Fibroblast of skin of left quadriceps (primary cell): ENCODE measurements around the gene TRIM37.
"Not testable (repeated sequence)": the region's sequence is repeated elsewhere in the genome, so short reads cannot be mapped to it uniquely, and the experiment has no call there.

Experiments used
- DNase-seq, 2 experiments: peaks; one replicate each; pipeline ENCODE4 v3.0.0-alpha.2; 2013; ENCODE audit warnings: low read depth in 2 of 2

The TRIM37 gene

DNA sequence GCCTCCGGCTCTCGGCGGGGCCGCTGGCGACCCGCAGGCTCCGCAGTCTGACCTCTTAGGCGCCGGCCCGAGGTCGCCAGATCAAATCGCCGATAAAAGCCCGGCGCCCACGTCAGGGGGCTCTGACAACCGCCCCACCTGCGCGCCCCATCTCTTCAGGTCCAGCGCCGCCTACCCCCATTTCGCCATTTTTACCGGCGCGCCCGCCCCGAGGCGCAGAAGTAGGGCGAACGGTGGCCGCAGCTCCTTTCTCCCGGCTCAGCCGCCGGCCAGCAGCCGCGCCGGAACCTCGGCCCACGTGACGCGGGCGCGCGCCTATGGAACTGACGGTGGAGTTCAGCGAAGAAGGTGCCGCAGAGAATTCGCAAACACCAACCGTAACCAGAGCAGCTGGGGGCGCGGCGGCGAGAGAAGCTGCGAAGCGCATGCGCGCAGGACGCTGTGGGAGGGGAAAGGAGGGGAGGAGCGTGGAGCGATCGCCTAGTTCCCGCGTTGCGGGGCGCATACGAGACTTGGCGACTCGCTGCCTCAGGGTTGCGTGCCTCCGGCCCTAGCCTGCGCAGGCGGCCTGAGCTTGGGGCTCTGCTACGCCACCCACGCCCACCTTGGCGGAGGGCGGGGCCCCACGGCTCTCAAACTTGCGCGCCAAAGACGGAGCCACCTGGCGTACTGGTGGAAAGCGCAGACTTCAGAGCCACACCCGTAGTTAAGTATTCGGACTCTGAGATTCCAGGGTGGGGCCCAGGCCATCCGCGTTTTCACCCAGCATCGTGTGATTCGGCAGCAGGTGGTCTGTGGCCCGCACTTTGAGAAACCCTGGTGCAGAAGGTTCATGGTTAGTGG lies at the start of gene TRIM37:
TRIM37 (minus strand) TSS at position 418 of the 843 bp plus-strand sequence. CDS start 419 bp downstream, outside the sequence.
- peak; percentile 96 to 97 for DNase-seq

GRCh38 chr17:59155439-59156177 lies 48.9 kb upstream of the TRIM37 start, which contains the start of gene PRR11:
PRR11 (plus strand) TSS chr17:59155746; CDS start chr17:59169753, 14,007 bp downstream.
- peak; percentile 100 for DNase-seq

DNA sequence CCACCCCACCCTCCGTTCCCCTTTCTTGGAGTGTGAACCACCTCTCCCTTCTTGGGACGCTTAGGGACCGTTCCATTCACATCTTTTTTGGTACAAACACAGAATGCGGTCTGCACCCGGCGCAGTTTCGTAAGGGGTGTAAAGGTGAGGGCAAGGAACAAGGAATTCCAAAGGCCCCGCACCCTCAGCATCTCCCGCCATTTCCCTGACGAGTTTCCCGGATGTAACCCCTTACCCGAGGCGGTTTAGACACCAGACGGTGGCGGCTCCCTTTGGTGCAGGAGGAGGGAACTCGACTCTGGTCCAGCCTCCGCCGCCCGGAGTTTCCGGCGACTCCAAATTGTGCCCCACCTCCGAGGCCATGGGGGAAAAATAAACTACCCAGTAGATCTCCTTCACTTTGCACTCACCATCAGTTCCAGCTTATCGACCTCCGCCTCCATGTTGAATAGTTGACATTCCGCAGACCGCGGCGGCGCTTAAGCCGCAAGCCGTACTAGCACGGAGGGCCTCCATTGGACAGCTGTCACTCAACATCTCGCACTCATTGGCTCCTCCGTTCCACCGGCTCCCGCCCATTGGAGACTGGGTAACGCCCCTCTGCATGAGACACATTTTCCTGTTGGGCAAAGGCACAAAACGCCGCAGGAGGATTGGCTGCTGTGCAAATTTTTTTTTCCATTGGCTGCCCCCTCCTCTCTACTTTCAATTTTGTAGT lies 48.2 kb upstream of the TRIM37 start, which contains the start of gene SKA2:
SKA2 (minus strand) TSS at position 466 of the 718 bp plus-strand sequence; CDS start at position 443, 23 bp downstream.
- DNase-seq = no peak

DNA sequence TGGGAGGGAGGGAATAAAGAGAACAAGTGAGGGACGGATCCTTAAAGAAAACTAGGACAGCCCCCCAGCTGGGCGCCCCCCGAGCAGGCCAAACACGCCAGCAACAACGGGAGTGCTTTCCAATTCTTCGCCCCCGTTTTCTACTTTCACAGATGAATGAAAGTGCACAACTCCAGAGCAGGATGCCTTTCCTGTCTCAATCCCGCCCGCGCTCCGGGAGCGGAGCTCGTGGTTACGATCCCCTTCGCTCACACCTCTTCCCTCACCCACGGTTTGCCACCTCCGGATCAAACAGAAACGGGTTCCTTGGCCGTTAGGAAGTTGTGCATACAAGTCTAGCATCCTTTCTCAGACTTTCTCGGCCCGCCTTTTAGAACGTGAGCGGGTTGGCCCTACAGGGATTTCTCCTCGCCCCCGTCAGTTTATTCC lies 47.6 kb upstream of the TRIM37 start:
- DNase-seq = peak in 1 of 2 experiments; percentile 19

DNA sequence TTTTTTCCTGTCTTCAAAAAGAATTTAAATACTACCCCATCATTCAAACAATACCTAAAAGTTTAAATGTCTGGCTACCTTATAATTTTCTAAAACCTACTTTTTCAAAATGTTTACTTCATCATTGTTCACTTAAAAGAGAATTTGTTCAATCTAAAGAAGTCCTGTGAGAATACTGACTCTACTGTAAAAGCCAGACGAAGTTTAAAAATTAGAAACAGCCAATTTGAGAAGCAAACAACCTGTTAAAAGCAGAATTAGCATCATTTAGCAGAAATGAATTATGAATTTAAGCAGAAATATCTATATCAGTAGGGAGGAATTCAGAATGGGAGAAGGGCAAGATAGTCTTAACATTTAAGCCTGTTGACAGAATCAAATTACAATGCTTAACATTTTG lies 46.2 kb upstream of the TRIM37 start:
- DNase-seq = no peak

GRCh38 chr17:59151591-59151990 lies 44.9 kb upstream of the TRIM37 start:
- DNase-seq = no peak

DNA sequence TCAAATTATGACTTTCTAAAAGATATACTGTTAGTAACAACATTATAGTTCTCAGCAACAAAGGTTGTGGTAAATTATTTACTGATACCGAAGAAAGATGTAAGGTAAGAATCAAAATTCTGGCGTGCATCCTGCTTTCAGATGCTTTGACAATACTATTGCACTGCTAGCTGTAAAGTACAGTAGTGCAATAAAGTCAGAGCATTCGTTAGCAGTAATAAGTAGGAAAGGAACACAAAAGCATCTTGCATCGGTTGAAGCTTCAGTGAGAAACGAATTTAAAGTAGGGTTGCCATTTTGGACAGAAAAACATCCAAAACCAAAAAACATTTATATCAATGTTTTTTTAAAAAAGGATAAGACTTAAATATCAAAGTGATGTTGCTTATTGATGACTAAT lies 44.3 kb upstream of the TRIM37 start:
- DNase-seq = no peak

GRCh38 chr17:59149841-59150511 lies 43.3 kb upstream of the TRIM37 start:
- DNase-seq = no peak

DNA sequence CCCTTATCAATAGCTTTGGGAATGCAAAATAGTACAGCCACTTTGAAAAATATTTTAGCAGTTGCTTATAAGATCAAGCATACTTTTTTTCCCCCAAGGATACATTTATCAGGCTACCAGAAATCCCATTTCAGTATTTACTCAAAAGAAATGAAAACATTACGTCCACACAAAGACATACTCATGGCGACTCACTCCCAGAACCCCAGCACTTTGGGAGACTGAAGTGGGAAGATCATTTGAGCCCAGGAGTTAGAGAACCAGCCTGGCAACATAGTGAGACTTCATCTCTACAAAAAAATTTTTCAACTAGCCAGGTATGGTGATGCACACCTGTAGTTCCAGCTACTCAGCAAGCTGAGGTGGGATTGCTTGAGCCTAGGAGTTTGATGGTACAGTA lies 42.4 kb upstream of the TRIM37 start:
- DNase-seq = peak in 1 of 2 experiments; percentile 37

- no peak for DNase-seq
Measured at GRCh38 chr17:59145571-59146096, 39.0 kb upstream of the TRIM37 start.

DNA sequence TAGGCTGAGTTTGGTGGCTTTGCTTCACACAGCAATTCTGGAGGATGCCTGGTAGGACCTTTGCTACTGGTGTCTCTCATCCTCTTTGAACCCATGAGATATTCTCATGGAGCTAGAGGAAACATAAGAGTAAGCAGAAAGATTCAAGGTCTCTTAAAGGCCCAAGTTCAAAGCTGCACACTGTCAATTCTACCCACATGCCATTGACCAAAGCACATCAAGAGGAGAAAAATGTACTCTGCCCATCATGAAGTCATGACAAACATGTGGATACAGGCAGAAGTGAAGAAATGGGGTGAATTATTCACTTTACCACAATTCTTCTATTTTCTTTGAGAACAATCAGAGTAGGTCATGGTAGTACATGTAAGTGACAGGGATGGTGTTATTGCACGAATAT lies 35.2 kb upstream of the TRIM37 start:
- DNase-seq = no peak

- no peak for DNase-seq
Measured at GRCh38 chr17:59139939-59140338, 33.3 kb upstream of the TRIM37 start.

DNA sequence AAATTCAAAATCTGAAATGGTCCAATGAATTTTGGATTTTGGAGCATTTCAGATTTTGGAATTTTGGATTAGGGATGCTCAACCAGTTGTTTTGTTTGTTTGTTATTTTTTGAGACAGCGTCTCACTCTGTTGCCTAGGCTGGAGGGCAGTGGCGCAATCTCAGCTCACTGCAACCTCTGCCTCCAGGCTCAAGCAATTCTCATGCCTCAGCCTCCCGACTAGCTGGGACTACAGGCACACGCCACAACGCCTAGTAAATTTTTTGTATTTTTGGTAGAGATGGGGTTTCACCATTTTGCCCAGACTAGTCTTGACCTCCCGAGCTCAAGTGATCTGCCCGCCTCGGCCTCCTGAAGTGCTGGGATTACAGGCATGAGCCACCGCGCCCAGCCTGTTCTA lies 31.7 kb upstream of the TRIM37 start:
- not testable (repeated sequence) for DNase-seq

DNA sequence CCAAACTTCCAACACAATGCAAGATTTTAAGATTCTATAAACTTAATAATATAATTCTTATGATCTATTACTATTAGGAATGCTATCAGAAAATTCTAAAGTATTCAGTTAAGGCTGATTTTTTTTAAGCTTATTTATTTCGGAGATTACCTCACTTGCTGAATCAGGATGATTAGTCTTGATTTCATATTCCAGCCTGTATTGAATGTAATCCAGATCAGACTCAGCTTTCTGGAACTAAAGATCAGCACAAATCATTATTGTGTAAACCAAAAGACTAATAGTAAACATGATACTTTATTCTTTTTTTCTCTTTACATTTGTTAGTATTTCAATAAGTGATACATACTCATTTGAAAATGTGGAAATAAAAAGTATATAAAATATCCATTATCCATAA lies 24.5 kb upstream of the TRIM37 start:
- DNase-seq = no peak

DNA sequence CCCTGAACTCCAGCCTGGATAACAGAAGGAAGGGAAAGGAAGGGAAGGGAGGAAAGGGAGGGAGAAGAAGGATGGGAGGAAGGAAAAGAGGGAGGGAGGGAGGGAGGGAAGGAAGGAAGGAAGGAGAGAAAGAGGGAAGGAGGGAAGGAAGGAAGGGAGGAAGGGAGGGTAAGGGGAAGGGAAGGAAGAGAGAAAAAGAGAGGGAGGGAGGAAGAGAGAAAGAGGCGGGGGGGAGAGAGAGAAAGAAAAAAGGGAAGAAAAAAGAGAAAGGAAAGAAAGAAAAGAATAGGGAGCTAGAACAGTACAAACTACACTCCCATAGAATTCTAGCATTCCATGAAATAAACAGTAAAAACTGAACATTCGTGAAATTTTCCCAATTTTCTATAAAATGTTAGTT lies 23.1 kb upstream of the TRIM37 start:
- no peak for DNase-seq

GRCh38 chr17:59126809-59127417 lies 20.2 kb upstream of the TRIM37 start:
- no peak for DNase-seq

- DNase-seq = no peak
Measured at GRCh38 chr17:59124665-59125064, 18.0 kb upstream of the TRIM37 start.

- no peak for DNase-seq
Measured at GRCh38 chr17:59121901-59122480, 15.3 kb upstream of the TRIM37 start.

- no peak for DNase-seq
Measured at GRCh38 chr17:59115474-59115873, 8.8 kb upstream of the TRIM37 start.

DNA sequence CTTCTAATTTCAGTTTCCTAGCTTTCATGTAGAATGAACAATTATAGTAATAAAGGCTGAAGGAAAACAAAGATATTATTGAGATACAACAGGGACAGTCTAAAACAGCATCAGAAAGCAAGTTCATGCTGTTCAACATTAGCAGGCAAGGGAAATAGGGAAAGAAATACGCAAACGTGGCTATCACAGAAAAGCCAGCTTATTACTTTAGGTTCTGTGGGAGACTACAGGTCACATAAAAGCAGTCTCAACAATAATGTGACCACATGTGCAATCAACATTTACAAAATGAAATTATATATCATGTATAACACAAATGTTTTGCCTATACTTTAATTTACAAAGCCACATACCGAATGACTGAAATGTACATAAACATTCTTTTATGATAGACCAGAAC lies 4.9 kb upstream of the TRIM37 start:
- DNase-seq = no peak
